ENCODE measurements around the gene ARHGAP15.

The ARHGAP15 gene

DNA sequence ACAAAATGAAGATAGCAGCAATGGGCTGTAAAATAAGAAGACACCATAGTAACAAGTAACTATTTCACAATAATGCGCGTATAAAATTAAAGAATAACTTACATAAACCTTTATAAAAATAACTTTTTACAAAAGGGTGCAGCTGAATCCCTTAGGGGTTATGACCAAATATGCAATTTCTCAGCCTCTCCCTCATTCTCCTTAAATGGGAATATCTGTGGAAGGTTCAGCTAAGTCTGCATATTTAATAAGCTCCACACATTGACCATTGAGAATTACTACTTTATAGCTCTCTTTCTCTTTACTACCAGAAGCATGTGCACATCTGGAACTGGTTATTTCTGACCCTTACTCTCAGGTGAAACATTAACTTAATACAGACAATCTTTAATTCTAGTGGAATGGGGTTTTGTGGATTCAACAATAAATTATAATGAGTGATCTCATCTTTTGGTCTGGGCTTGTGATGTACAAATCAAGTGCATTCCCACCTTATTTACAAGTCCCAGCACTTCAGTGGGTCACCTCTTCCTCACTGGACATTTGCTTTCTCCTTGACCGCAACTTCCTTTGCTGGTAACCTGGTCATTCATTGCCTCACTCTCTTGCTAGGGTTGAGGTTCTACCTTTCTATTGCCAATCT, 15.7 kb downstream of the ARHGAP15 start:
- DNase-seq (ENCODE audit: low spot score), result peak; percentile 49

- no peak for DNase-seq (ENCODE audit: low spot score)
These were observed 17.1 kb downstream of the ARHGAP15 start for GRCh38 chr2:143146366-143146765.

DNA sequence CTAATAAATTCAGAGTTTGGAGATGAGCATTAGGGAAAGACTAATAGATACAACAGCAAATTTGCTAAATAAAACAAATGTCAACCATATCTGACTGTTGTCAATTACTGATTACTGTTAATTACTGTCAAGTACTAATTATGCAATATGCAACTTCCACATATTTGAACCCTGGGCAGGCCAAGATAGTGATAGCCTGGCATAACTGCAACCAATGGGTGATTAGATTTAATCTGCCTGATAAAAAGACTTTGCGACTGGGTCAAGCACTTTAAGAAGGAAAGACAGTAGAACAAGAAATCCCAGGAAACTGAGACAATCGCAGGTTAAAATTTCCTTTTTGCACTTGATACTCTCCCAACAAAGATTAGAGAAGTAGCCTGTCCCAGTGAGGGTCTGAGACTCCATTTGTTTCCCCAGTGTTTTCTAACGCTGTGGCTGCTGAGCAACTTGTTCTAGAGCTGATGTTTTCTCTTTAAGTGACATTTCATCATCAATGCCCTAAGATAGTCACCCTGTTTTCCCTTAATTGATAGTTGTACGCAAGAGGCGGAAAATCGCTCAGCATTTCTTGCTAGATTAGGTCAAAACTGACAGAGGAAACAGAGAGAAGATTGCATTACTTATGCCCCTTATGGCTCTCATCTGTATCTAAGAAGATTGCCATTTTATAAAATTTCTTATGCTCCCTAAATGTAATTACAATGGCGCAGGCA, 17.8 kb downstream of the ARHGAP15 start:
- no peak for DNase-seq (ENCODE audit: low spot score)

DNA sequence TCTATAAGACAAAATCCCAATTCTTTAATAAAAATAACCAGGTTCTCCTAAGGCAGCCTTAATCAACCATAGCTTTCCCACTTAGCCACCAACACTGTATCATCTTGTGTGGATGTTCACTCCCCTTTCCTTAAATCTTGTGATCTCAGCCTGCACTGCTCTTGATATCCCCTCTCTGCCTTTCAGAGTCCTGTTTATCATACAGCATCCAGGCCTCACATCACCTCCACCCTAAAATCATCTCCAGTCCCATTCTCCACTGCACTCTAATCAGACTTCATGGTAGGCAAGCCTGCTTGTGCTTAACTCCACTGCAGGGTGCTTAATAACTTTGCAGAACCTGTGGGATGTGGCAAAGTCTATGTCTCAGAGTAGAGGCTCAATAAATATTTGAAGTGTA, 18.8 kb downstream of the ARHGAP15 start:
- DNase-seq (ENCODE audit: low spot score), result no peak

- no peak for DNase-seq (ENCODE audit: low spot score)
These were observed 19.5 kb downstream of the ARHGAP15 start for GRCh38 chr2:143148757-143149156.

DNA sequence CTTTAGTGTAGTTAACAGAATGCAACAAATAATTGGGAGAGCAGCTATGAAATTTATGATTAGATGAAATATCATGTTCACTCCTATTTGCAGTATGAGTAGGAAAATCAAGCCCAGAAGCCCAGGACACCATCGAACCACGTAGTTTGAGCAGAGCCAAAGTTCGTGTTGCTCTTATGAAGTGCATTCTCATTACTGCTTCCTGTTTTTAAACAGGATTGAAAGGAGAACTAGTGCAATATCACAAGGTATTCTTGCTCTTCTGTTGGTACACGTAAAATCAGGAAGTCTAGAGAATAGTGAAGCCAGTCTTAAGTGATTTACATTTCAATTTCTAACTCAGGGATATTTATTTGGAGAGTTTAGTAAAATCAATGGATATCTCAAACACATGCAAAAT, 21.1 kb downstream of the ARHGAP15 start:
- no peak for DNase-seq (ENCODE audit: low spot score)

- DNase-seq (ENCODE audit: low spot score), result no peak
These were observed 22.0 kb downstream of the ARHGAP15 start for GRCh38 chr2:143151111-143151752.

GRCh38 chr2:143152219-143152618, 23.0 kb downstream of the ARHGAP15 start:
- no peak for DNase-seq (ENCODE audit: low spot score)

DNA sequence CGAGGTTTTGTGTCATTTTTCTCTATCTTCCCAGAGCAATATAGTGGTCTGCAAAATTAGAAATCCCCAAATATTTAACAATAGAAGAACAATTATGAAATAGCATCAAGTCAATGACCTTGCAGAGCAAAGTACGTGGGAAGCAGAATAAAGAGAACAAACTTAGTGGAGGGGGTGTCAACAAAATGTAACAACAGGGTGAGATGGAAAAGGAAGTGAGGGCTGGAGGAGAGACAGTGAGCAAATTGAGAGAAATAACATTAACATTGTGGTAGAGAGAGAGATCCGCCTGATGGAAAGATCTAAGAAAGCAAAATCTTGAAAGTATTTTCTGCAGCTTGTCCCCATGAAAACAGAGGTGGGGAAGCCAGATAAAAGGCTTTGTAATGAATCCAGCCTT, 23.4 kb downstream of the ARHGAP15 start:
- DNase-seq (ENCODE audit: low spot score), result no peak

DNA sequence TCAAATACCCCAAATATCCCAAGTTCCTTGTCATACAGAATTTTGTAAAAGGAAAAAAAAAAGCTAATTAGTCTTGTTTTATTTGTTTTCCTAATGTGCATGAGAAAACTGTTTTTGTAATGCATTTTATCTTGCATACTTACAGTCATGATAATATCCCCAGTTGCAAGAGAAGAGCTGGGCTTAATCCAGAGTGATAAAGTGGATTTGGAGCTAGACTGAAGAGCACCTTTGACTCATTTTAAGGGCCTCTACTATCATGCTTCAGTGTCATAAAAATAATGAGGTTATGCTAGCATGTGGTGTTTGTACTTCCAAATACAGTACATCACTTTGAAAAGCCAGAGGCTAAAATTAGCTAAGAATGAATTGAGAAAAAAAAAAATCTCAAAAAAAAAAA, 26.4 kb downstream of the ARHGAP15 start:
- no peak for DNase-seq (ENCODE audit: low spot score)

DNA sequence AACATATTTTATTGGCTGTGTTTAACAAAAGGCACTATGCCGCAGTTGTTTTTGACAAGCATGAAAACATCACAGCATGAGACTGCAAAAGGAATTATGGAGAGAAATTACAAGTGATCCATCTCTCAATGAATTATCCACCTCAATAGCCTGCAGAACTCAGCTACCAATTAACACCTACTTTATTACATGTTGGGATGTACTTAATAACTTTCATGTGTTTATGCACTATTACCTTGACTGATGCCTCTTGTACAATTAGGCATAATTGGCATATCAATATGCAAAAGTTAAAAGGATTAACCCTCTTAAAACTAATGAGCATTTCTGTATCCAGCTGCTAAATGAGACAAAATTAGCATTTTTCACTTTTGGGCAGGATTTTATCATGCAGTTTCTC, 27.8 kb downstream of the ARHGAP15 start:
- DNase-seq (ENCODE audit: low spot score), result no peak

DNA sequence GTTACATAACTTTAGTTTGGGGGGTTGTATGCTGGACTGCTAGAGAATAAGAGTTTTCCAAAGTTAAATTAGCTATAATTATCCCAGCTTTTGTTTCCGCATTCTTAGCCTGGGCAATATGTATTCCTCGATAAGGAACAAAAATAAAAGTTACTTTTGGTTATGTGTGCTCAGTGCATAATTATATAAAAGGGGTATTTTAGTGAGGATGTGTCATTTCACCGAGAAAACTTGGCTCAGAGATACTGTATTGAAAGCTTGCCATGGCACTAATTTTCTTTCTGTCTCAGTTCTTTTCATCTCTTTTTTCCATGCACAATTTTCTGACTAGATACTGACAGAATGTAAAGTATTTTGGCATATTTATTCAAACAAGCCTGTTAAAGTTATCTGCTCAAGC, 28.2 kb downstream of the ARHGAP15 start:
- DNase-seq (ENCODE audit: low spot score), result no peak

GRCh38 chr2:143158098-143158497, 28.9 kb downstream of the ARHGAP15 start:
- no peak for DNase-seq (ENCODE audit: low spot score)

DNA sequence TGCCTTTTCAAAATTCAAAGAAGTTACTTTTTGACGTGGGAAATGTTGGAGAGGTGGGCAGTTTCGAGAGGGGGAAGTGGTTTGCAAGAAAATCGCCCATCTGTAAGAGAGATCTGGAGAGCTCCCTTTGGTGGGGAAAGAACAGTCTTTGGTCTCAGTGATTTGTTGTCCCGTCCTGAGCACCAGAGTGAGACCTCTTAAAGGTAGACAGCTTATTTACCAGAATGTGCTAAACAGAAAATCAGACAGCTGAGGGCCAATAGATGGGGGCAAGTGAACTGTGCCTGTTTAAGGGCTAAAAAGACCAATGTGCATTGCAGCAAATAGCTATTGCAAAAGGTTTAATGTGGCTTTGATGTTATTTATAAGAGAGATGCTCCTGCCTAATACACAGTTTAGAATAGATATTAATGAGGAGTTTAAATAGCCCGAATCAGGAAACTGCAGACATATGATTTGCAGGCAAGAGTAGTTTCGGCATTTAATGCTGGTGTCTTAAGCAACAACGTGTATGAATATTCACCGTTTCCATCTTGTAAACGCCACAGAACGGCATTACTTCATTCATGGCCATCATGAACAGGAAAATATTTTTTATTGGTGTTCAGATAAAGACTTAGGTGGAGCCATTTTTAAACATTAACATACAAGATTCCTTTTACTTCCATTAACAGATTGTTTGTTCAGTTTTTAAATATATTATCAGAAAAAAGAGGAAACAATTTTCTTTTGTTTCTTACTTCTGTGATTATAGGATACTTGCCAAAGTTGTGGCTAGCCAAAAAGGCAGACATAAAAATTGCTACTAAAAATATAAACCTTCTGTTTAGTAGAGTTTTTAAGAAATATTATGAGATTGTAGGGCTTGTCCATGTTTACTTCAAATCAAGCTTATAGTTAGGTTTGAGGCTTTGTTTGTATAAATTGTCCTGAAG, 29.6 kb downstream of the ARHGAP15 start:
- DNase-seq (ENCODE audit: low spot score), result no peak

DNA sequence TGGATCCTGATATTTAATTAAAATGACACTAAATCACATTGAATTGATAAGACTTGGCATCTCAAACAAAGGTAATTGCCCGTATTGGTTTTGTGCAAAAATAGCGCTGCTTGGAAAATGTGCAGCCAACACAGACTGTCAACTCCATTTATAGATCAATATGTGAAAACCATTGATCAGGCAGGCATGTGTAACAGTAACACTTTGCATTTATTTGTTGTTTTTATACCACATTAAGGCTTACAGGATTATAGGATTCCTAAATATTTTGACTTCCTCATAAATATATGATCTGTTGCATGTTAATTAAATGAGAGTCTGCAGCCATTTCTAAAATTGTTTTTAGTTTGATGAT, 30.2 kb downstream of the ARHGAP15 start:
- DNase-seq (ENCODE audit: low spot score), result no peak

- DNase-seq (ENCODE audit: low spot score), result no peak
These were observed 31.8 kb downstream of the ARHGAP15 start for GRCh38 chr2:143160732-143161707.

DNA sequence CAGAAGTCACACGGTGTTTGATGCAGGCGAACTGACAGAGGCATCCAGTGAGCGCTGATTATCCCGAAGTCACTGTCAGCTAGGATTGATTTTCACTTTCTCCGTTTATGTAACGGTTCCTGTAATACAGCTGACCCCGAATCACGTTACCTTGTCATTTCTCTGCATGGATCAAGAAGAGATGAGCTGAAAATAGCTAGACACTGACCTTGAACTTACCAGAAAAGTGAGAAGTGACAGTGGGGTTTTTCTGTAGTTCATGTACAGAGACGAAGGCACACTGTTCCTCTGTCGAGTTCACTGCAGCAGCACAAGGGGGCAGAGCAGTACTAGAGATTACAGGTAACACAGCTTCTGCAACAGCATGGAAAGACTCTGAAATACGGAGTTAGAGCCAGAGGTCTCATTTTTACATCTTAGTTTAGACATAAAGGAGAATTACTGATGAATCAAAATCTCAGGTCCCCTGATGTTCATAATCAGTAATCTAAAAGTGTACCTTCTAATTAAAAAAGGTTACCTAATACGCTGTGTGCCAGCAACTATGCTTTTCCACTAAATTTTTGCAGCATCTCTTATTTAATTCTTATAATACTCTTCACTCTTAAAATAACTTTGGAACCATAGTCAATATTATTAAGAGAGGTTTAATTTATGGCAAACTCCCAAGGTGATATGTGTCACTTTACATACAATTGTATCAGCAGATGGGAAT, 33.1 kb downstream of the ARHGAP15 start:
- peak; percentile 56 for DNase-seq (ENCODE audit: low spot score)

- DNase-seq (ENCODE audit: low spot score), result no peak
These were observed 33.8 kb downstream of the ARHGAP15 start for GRCh38 chr2:143162997-143163396.

DNA sequence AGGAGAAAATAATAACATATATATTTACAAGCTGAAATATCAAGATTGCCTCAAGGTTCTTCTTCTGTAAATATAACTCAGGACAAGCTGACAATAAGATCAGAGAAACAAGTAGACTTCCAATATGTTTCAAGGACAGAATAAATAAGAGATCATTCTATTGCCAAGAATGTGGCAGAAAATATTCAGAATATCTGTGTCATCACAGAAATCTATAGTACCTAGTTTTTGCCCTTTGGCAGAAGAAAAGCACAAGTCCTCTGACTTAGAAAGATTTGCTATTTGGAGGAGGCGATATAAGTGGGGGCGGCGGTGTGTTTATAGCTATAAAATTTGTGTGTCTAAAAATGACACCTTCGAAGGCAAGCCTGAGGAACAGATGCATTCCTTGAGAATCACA, 34.3 kb downstream of the ARHGAP15 start:
- no peak for DNase-seq (ENCODE audit: low spot score)

- no peak for DNase-seq (ENCODE audit: low spot score)
These were observed 36.1 kb downstream of the ARHGAP15 start for GRCh38 chr2:143165291-143165690.

DNA sequence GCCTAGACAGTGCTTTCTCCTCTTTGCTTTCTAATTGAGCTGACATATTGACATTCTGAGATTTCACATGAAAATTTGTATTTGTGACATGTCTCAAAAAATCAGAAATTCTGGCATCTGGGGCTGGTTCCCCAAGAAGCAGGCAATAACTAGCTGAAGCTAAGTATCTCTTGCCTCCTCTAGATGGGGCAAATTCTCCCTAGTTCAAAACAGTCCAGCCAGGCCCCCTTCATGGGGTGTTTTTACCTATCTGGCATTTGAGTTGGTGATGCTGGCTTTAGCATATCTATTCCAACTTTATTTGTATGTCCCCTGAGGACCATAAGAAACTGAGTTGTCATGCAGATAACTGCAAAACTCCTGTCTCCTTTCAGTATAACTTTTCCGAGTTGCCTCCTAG, 39.9 kb downstream of the ARHGAP15 start:
- no peak for DNase-seq (ENCODE audit: low spot score)

Data from kidney tubule cell (primary cell).